GM19099 (cell line): ENCODE measurements around the gene NUDCD3.

Source experiments
- POLR2A ChIP-seq: IDR thresholded peaks from 3 replicates; pipeline ENCODE4 v1.6.1; 2011; ENCODE audit warnings: low read depth; ENCODE audit not compliant: insufficient read length; ENCODE audit errors: extremely low read depth

NUDCD3 gene

DNA sequence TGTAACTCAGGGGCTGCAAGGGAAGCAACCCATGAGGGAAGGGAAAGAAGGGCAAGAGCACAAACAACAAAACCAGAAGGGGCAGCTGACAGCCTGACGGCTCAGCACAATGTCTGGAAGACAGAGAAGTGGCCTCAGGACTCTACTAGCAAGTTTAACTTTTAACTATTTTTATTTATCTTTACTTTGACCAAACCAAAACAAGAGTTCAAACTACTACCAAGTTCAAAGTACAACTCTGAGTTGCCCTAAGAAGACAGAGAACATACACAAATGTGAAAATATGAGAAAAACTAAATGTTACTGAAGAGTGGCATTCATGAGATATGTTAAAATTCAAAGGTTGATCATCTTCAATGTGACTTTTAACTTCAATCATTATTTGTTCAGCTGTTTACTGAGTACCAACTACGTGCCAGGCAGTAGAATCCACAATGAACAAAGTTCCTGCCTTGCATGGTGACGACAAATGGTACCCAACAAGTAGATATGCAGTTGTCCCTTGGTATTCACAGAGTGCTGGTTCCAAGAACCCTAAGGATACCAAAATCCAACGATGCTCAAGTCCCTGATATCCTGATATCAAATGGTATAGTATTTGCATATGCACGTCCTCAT, 19.7 kb downstream of the NUDCD3 start:
- TF ChIP-seq POLR2A, result no peak

DNA sequence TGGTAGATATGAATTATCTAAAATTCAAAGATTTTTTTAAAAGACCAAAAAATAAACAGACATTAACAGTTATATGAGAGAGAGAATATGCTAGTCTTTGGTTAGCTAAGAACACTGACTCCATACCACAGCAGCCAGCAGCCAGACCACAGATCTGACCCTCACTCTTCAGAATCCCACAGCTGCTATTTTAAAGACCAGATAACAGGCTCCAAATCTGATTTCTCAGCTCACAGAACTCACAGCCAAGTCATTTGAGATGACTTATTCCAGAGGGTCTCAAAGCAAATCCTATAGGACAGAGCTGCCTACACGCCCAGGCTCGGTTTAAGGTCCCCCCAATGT, 20.4 kb downstream of the NUDCD3 start:
- TF ChIP-seq POLR2A, result no peak

DNA sequence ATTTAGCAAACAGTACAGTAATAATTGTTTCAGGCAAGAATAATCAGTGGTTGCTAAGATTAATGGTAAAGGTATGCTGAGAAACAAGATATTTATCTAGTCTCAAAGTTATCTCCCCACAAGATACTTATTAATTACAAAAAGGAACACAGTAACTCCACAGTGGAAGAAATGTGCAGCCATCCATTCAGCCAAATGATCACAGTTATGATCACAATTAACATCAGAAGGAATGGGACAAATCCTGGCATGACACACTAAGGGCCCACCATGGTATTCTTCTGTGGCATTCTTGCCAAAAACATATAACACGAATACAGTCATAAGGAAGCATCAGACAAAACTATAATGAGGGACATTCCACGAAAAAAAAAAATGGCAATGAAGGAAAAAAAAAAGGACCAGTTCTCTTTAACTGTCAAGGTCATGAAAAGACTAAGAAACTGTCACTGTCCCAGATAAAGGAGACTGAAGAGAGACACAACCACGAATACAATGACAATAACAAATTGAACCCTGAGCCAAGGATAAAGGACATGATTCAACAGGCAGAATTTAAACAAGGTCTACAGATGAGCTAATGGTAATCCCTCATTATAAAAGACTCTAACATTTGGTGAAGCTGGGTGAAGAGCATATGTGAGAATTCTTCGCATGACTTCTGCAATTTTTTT, 20.9 kb downstream of the NUDCD3 start:
- TF ChIP-seq POLR2A, result no peak

DNA sequence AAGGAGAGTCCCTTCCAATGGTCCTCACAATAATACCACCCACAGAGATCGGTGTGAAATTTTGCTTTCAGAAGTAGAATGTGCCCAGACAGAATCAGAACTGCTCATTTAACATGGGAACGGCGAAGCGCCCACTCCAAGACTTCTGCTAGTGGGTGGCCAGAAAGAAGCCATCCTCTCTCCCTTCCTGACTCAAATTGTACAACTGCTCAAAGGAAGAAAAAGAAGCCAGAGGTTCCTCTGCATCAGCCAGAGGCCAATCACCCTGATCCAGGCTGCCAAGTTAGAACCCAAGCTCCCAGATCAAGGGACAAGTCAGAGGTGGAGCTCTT, 23.3 kb downstream of the NUDCD3 start:
- no peak for TF ChIP-seq POLR2A

DNA sequence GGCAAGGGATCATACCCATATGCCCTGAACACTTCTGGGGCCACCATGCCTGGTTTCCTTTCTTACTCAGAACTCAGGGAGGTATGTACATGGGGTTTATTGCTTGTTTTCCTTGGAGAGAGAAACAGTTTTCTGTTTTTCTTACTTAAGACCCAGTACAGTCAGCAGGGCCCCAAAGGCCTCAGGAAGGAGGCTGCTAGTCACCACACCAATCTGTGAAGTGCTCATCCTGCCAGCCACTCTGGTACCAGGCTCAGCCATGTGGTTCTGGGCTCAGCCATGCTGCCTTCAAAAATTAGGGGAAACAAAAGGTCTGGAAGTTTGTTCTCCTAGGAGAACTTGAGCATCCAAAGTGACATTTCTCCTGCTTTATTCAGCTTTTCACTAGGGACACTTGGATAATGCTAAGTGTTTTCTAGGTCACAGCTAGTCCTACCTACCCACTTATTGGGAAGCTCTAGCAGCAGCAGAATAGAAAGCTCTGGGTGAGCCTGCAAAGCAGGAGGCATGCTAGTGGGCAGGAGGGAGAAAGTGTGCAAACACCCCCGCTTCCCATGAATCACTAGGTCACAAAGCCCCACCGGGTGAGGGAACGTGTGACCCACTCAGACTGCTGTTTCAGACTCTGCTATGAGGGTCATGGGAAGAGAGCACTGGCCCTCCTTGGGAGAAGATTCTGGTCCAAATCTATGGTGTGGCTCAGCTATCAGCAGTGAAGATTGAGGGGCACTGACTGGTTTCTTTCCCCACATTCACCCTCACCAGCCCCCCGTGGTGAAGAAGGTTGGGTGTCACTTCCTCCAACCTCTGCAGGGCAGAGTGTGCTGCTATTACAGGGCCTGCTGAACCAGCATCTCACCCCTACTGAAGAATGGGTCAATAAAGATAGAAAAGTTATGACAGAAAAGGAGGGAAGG, 23.9 kb downstream of the NUDCD3 start:
- TF ChIP-seq POLR2A, result no peak

DNA sequence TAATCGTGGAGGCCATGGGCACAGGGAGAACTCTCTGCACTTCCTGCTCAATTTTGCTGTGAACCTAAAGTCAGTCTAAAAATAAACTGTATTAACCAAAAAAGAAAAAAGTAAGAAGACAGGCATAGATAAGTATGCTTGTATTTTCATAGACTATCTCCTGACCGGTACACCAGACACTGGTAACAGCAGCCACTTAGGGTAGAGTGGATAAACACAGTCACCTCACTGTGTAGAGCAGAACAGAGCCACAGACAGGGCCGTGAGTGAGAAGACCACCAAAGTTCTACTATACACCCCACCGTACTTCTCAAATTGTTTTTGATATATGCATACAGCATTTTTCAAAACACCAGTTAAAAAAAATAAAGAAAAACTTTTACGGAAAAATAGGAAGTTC, 25.0 kb downstream of the NUDCD3 start:
- TF ChIP-seq POLR2A, result no peak

DNA sequence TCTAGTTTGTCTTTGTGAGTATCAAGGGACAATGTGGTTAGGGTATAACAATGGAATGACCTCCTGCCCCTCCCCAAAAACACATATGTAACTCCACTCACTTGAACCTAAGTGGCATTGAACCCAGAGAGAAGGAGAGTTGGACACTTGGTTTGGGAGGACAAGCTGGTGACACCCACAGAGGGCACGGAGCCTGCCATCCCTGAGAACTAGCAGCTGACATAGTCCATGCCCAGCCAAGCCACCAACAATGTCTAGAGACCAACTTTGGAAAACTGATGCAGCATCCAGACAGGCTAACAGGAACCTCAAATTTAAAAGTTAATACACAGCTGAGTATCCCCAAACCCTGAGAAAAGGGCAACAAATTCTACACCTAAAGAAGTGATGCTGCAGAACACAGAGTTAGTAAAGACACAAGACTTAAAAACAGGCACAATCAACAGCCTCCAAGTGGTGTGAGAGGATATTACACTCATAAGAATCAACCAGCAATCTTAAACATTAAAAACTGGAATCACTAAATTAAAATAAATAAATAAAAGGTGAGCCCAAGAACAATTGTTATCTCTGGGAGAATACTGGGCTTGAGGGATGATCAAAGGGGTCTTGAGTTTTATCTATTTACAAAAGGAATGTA, 27.2 kb downstream of the NUDCD3 start:
- no peak for TF ChIP-seq POLR2A

DNA sequence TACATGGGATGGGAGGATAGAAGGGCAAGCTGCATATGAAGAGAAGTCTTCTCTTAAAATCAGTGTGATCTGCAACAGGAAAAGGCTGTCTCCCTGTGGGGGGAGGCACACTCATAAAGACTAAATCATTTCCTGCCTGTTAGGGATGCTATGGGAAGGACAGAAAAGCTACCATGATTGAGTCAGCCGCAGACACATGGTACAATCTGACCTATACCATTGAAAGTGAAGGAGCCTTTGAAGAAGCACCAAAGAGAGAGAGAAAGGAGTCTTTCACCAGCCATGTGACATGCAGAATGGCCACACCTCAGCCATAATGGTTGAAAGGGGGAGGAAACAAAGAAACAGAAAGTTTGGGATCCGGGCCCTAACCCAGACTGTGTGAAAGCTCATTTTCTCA, 29.1 kb downstream of the NUDCD3 start:
- no peak for TF ChIP-seq POLR2A

DNA sequence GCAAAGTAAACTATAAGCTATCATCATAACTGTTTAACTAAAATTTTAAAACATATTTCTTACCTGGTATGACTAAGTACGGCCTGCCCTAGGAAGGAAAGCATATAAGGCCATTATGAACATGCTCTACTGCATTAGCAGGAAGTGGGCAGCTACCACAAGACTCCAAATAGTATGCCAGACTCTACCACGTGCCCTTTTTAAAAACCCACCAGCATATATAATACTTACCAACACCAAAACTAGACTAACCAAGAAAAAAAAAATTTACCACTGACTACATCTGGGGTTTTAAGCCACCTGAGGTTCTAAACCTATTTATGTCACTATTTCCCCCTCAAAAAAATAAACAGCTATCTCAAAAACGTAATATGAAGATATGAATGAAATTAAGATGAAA, 30.1 kb downstream of the NUDCD3 start:
- TF ChIP-seq POLR2A, result no peak

DNA sequence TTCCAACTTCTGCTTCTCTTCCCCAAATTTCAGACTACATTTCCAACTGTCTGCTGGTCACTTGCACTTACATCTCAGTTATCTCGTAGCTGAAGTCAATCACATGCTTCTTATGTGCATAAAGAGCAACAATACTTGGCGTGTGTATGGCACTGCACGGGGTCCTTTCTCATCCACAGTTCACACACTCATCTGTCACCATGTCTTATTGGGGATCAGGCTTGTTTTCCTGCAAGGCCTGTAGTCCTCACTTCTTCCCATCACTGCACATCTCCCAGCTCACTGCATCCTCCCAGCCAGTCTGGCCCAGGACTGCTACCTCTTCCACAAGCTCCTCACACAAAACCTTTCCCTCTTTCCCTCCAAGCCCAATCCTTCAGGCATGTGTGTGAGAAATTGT, 35.3 kb downstream of the NUDCD3 start:
- TF ChIP-seq POLR2A, result no peak

DNA sequence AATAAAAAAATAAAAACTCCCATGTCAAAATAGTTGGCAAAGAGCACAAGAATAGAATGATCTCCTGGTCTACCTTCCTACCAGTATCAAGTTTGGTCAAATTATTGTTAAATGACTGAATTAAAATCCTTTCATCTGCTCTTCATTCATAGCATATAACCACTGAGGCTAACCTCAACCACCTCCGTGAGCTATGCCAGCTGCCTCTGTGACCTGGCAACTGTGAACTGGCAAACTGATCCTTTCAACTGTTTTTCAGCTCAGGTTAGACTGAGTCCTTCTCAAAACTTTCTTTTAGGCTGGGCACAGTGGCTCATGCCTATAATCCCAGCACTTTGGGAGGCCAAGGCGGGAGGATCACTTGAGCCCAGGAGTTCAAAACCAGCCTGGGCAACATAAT, 36.1 kb downstream of the NUDCD3 start:
- TF ChIP-seq POLR2A, result no peak

DNA sequence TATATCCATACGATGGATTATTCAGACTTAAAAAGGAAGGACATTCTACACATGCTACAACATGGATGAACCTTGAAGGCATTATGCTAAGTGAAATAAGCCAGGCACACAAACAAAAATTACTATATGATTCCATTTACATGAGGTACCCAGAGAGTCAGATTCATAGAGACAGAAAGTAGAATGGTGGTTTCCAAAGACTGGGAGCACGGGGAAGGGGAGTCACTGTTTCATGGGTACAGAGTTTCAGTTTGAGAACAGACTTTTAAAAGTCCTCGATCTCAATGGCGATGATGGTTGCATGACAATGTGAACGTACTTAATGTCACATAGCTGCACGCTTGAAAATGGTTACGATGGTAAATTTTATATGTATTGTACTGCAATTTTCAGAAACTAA, 39.3 kb downstream of the NUDCD3 start:
- no peak for TF ChIP-seq POLR2A

DNA sequence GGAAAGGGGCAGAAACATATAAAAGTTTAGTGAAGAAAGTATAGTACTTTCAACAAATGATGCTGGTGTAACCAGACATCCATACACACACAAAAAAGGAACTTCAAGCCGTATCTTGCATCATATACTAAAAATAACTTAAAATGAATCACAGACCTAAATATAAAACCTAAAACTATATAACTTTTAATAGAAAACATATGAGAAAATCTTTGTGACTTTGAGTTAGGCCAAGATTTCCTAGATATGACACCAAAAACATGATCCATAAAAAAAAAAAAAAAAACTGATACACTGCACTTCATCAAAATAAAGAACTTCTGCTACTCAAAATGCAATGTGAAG, 40.9 kb downstream of the NUDCD3 start:
- TF ChIP-seq POLR2A, result no peak

DNA sequence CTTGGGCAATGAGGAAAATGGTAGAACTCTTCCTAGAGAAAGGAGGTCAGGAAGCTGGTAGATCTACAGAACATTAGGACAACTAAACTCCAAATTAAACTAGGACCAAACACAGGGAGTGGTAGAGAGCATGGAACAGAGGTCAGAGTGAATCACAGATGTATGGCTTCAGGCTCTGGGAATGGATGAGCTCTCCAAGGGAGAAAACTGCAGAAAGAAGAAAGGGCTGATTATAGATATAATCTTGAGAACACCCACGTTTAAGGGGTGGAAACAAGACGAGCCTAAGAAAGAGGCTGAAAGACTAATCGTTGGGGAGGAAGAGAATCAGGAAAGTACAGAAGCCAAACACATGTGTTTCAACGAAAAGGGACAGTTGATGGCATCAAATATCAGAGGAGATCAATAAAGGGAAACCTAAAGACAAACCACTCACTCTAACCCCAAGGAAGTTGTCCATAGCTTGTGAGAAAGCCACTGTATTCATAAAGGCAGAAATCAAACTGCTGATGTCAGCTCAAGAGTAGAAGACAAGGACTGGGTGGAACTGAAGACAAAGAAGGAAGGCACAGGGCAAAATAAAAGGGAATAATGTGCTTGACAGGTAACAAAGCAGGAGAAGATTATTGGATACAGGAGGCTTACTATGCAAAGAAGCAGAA, 41.4 kb downstream of the NUDCD3 start:
- TF ChIP-seq POLR2A, result no peak

DNA sequence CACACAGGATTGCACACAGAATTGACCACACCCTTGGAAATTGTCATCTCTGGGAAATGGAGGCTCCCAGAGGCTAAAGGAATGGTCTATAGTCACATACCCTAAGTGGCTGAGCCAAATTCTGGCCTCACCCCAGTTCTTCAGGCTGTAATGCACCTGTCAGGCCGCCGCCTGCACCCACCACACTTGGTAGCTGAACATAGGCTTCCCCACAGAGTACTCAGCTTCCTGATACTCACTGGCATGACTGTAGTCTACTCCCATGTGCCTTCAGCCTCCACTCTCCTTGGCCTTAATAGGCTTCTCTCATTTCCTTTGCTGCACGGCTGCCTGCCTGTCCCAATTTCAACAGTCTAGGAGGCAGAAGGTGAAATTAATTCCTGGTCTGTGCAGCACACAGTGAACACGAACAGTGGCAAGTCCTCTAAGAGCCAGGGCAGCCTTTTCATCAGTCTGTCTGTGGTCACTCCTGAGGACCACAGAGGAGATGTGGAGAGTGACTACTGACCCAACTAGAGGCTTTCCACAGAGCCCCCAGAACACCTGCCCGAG, 42.5 kb downstream of the NUDCD3 start:
- TF ChIP-seq POLR2A, result no peak
